NCI-H82 treated with DMSO at 0.1 percent for 48 hours (cell line): Measurements from ENCODE around the gene NPAT.
A peak's percentile ranks its signal among the peaks of the same experiment; 100 is the strongest.

Experiments
- DNase-seq: peaks from one replicate; lab custom pipeline; 2025; ENCODE audit not compliant: unreplicated experiment; lab: John Stamatoyannopoulos, UW

Gene NPAT

GRCh38 chr11:108222574-108223347 lies at the start of gene NPAT, which contains the start of gene ATM:
Gene NPAT, minus strand, starts transcription at chr11:108222638. Its CDS starts 102 bp downstream, at chr11:108222536.
Gene ATM, plus strand, starts transcription at chr11:108223067. Its CDS starts 4,558 bp downstream, at chr11:108227625.
- DNase-seq, result peak; percentile 93

GRCh38 chr11:108269583-108269982 lies 47.1 kb upstream of the NPAT start:
- DNase-seq, result no peak

DNA sequence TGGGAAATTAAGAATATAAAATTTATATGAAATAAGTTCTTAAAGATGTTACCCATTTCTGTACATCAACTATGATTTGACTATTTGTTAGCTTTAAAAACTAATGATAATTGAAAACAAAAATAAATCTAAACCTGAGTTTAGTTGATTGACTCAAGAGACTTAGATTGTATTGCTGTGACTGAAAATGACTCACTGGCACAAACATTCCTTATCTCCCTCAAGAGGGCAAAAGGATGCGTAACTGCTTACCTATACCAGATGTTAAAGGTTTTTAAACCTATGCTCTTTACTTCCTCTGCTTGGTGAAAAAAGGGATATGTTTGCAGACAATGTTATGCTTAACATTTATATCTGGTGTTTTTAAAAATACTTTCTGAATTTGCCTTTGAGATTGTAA lies 30.7 kb upstream of the NPAT start:
- no peak for DNase-seq

GRCh38 chr11:108246885-108247284 lies 24.4 kb upstream of the NPAT start:
- DNase-seq, result no peak

GRCh38 chr11:108246308-108246707 lies 23.9 kb upstream of the NPAT start:
- DNase-seq, result no peak

- no peak for DNase-seq
These were observed 20.0 kb upstream of the NPAT start for GRCh38 chr11:108242422-108242821.

DNA sequence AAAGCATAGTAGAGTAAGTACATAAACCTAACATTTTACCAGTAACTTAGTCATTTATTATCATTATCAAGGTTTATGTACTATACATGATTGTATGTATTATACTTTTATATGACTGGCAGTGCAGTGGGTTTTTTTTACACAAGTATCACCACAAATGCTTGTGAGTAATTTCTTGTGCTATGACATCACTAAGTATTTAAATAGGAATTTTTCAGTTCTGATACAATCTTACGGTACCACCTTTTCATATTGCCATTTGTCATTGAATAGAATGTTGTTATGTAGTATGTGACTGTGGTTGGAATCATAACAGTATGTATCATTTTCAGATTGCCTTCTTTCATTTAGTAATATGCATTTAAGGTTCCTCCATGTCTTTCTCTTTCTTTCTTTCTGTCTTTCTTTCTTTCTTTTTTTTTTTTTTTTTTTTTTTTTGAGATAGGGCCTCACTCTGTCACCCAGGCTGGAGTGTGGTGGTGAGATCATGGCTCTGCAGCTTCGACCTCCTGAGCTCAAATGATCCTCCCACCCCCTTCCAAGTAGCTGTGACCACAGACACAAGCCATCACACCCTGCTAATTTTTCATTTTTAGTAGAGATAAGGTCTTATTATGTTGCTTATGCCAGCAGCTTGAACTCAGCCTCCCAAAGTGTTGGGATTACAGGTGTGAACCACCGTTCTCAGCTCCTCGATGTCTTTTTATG lies 19.0 kb upstream of the NPAT start:
- DNase-seq, result no peak

DNA sequence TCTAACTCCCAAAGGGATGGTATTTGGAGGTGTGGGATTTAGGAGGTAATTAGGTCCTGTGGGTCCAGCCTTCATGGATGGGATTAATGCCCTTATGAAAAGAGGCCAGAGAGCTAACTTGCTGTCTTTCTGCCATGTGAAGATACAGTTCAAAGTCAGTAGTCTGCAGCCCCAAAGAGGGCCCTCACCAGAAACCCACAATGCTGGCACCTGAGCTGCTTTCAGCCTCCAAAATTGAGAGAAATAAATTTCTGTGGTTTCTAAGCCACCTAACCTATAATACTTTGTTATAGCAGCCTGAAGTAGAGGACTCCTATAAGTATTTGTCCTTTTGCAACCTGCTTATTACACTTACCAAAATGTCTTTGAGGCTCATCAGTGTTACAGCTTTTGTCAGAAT lies 16.6 kb upstream of the NPAT start:
- no peak for DNase-seq

DNA sequence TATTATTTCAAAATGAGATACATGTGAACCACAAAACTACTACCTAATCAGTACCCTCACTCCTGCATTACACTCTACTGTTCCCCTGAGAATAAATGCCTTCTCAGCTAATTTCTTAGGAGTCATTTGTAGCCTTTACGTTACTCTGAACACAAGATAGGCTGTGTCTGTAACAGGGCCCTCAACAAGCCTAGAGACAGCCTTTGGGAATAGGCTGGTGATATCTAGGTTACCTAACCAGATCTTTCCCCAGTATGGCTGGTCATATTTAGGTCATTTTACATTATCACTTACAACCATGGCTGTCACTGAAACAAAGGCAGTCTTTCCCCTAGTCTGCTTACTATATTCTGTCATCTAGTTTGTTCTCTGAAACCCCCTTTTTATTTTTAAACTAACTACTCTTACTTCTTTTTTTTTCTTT lies 14.6 kb upstream of the NPAT start:
- DNase-seq, result no peak

GRCh38 chr11:108235633-108236032 lies 13.2 kb upstream of the NPAT start:
- DNase-seq, result no peak

GRCh38 chr11:108235192-108235591 lies 12.8 kb upstream of the NPAT start:
- DNase-seq, result no peak

DNA sequence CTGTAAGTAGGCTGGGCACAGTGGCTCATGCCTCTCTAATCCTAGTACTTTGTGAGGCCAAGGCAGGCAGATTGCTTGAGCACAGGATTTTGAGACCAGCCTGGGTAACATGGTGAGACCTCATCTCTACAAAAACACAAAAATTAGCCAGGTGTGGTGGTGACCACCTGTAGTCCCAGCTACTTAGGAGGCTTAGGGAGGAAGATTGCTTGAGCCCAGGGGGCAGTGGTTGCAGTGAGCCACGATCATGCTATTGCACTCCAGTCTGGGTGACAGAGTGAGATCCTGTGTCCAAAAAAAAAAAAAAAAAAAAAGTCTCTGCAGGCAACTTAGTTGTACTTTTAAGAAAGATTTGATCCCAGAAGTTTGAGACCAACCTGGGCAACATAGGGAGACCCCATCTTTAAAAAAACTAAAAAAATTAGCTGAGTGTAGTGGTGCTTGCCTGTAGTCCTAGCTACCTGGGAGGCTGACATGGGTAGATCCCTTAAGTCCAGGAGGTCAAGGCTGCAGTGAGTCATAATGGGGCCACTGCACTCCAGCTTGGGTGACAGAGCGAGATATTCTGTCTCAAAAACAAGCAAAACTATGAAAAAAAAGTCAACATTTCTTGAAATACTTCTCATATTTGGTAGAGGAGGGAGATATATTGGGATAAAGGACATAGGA lies 11.0 kb upstream of the NPAT start:
- DNase-seq, result no peak

GRCh38 chr11:108228251-108228650 lies 5.8 kb upstream of the NPAT start:
- no peak for DNase-seq

DNA sequence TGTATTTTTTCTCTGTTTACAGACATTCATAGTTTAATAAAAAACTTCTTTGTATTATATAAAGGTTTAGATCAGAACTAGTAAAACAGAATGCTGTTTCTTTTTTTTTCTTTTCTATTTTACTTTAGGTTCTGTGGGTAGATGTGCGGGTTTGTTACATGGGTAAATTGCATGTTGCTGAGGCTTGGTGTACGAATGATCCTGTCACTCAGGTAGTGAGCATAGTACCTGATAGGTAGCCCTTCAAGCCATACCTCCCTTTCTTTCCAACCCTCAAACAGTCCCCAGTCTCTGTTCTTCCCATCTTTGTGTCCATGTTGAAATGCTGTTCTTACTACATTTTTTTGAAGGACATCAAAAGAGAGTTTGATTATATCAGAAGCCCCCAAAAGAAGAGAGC lies 3.6 kb upstream of the NPAT start:
- no peak for DNase-seq

GRCh38 chr11:108224911-108225786 lies 2.7 kb upstream of the NPAT start:
- DNase-seq, result no peak

DNA sequence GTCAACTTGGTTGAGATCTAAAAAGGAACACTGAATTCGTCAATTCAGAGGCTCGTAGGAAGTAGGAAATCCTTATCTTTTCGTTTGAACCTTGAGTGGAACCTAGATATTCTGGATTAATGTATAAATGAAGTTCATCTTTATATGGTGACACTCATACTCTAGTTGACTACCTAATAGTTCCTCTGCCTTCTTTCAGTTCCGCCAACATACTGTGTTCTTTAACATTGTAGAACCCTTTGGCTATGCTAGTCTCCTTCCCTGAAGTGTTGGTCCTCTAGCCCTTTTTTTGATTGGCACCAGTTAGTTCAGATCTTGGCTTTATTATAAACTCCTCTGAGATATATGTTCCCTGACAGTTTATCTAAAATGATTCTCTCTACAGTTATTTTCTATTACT lies 1.9 kb upstream of the NPAT start:
- DNase-seq, result no peak

DNA sequence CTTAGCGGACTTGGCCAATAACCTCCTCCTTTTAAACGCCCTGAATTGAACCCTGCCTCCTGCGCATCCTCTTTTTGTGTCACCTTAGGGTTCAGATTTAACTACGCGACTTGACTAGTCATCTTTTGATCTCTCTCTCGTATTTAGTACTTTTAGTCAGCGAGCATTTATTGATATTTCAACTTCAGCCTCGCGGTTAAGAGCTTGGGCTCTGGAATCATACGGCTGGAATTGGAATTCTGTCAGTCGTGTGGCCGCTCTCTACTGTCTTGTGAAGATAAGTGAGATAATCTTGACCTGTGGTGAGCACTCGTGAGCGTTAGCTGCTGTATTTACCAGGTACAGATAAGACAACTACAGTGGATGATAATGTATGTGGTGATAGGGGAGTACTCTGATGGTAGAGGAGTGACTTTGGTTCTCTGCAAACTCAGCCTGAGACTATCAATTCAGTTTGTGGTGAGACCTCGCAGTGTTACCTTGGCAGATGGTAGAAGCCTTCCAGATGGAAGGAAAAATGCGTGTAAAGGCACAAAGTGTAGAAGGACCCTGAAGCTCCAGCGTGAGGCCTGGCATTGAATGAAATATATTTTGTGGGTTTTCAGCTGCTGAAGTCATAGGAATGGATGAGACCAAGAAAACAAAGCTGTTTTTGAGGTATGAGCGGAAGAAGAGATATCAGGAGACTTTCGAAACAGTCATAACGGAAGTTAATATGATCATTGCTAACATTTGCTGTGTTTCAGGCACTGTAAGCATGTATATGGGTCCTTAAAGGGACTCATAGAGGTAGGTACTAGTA lies 1.1 kb upstream of the NPAT start:
- DNase-seq, result peak; percentile 37

DNA sequence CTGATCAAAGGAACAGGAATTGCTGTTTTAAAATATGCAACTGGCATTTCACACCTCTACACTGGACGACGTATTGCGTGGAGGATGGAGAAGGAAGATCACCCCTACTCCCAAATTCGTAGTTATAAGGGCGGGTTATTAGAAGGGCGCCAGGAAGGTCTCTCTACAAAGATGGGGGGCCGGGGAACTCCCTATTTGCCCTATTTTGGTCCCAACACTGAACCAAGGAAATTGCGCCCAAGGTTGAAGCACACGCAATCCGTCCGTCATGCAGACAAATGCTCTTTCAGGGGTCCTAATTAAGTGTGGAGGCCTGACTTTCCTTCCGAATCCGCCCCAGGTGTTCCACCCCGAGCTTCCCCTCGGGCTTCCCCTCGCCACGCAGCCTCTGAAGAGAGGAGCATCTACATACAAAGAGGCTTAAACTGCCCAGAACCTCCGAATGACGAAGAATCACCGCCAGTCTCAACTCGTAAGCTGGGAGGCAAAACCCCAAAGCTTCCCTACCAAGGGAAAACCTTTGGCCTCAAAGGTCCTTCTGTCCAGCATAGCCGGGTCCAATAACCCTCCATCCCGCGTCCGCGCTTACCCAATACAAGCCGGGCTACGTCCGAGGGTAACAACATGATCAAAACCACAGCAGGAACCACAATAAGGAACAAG lies 396 bp downstream of the NPAT start:
- no peak for DNase-seq

DNA sequence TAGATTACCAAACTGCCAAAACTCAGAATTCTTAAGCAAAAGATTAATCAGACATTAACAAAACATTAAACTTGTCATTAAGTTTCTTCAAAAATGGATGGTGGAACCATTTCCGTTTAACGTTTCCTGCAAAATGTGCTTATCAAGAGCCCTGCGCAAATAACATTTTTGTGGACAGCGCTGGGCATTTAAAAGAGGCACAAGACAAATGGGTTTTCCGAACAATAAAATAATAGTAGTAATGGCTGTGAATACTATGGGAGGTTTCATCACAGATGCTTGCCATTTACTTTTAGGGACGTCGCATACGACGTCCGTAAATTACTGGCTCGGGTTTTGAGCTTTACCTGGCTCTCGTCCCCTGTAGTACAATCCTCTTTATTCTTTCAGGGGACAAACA lies 1.1 kb downstream of the NPAT start:
- no peak for DNase-seq
